ENCODE measurements around the gene ACVR1C.

- TF ChIP-seq POLR2AphosphoS5 (IDR thresholded peaks at IDR 0.05): no peak
- TF ChIP-seq CTCF (IDR thresholded peaks at IDR 0.05): no peak
Observed at GRCh38 chr2:157498483-157498882, 130.2 kb downstream of the ACVR1C start.
